Measurements from ENCODE around the gene TSPEAR.

DNA sequence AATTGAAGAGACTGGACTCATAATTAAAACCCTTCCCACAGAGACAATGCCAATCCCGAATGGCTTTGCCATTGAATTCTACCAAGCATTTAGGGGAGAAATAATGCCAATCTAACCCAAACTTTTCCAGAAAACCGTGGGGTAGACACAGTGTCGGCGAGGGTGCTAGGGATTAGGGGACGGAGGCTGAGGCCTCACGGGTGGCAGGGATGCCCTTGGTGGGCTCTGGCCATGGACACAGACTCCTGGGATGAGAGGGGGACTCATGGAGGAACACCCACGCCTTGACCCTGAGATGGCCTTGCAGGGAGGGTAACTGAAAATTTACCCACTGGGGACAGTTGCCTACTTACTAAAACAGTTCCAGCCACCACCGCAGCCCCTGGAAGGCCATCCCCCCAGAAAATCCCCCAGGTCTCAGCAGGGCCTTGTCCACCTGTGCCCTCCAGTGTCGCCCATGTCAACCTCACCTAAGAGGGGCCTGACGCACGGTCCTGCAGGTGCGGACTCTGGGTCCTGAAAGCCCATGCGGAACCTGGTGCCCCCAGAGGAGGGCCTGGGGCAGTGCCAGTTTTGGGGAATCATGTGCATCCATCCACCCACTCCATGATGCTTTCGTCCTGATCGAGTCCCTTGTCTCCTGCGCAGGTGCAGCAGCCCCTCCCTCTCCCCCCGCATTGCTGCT lies 132.9 kb downstream of the TSPEAR start:
- TF ChIP-seq POLR2A (IDR thresholded peaks at IDR 0.05): no peak
- no peak for TF ChIP-seq POLR2AphosphoS5 (IDR thresholded peaks at IDR 0.05)
- no peak for TF ChIP-seq CTCF (IDR thresholded peaks at IDR 0.05)
